GM12874 (cell line): Measurements from ENCODE around the gene FRMD4A.

Source experiments
- TF ChIP-seq, protein P1 (sequence below): IDR thresholded peaks from 2 replicates; pipeline ENCODE4 v1.5.1; 2011; ENCODE audit warnings: low read depth, mild to moderate bottlenecking, control low read depth, low read length, moderate library complexity; ENCODE audit not compliant: insufficient read depth

Gene FRMD4A

DNA sequence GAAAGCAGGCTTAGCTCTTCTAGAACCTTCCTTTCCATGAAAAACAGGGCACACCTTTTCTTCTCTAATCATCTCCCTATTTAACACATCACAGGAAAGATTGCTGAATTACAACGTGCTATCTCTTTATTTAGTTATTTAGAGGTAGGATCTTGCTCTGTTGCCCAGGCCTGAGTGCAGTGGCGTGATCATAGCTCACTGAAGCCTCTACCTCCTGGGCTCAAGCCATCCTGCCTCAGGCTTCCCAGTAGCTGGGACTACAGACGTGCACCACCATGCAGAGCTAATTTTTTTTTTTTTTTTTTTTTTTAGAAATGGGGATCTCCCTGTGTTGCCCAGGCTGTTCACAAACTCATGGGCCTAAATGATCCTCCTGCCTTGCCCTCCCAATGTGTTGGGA lies 492.8 kb downstream of the FRMD4A start:
- TF ChIP-seq, protein P1, sequence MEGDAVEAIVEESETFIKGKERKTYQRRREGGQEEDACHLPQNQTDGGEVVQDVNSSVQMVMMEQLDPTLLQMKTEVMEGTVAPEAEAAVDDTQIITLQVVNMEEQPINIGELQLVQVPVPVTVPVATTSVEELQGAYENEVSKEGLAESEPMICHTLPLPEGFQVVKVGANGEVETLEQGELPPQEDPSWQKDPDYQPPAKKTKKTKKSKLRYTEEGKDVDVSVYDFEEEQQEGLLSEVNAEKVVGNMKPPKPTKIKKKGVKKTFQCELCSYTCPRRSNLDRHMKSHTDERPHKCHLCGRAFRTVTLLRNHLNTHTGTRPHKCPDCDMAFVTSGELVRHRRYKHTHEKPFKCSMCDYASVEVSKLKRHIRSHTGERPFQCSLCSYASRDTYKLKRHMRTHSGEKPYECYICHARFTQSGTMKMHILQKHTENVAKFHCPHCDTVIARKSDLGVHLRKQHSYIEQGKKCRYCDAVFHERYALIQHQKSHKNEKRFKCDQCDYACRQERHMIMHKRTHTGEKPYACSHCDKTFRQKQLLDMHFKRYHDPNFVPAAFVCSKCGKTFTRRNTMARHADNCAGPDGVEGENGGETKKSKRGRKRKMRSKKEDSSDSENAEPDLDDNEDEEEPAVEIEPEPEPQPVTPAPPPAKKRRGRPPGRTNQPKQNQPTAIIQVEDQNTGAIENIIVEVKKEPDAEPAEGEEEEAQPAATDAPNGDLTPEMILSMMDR: no peak

DNA sequence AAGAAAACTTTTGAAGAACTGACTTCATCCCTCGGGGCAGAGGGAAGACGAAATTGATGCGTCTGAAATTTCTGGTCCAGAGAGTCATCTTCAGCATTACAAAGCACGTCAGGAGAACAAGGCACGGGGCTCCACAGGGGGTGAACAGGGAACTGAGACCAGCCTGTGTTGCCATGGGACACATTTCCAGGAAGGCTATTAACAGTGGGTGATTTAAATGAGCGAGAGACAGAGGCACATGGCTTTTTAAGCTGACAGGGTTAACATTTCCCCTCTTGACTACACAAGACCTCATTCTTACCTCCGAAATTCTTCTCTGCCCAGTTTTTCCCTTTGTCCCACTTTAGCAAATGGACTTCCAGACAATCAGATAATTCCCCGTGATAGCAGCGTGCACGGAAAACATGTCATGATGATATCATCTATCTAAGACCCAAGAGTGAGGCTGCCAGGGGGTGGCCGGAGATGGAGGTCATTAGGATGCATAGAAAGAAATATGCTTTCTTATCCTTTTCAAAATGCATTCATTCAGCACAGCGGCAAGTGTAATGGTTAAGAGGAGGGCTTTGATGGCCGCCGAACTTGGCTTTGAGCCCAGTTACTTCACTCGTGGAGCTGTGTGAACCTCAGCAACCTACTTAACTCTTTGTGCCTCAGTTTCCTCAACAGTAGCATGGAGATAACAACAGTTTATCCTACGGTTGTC lies 496.0 kb downstream of the FRMD4A start:
- TF ChIP-seq, protein P1: no peak

DNA sequence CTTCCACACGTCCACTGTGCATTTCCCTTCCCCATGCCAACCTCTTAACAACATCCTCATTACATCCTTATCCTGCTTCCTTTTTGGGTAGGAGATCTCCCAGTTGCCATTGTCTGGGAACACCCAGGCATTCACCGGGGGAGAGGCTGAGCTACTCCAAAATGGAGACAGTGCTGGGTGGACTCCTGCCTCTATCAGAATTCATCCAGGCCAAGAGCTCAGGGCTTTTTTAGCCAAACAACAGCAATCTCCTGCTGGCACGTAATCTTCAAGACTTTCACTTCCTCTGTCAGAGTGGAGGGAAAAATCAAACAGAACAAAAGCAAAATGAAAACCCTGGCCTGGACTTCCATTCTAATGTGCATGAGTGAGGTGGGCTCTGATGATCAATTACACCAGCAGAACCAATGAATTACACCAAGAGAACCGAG lies 499.0 kb downstream of the FRMD4A start:
- TF ChIP-seq, protein P1: no peak

DNA sequence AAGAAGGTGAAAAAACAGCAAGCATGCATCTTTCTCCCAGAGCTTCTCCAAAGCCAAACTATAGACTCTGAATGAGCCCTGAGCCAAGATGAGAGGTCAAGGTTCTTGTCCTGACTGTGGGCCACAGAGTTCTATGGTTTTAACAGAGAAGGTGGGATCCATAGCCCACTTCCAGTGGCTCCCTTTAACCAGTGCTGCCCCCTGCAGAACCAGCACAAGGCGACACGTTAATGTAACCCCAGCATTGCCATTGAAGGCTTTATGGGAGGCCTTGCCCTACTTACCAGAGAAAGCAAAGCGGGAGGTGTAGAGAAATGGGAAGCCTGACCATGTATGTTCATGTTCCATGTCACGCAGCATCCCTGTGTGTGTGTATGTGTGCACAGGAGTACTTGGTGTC lies 500.3 kb downstream of the FRMD4A start:
- TF ChIP-seq, protein P1: no peak

DNA sequence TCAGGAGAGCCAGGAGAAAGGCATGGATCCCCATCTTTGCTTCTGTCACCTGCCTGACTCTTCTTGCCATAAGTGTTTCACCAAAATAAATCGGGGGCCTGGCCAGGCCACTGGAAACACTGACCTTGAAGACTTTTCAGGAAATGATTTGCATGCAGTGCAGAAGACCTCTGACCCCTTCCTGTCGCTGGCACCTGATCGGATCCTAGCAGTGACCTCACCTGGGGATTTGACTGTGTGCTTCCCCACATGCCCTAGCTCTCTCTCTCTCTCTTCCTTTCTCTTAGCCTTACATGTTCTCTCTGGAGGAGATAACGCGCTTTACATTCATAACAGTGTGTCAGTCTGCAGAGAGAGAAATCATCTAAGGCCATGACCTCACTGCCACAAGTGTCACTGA lies 500.9 kb downstream of the FRMD4A start:
- TF ChIP-seq, protein P1: no peak

DNA sequence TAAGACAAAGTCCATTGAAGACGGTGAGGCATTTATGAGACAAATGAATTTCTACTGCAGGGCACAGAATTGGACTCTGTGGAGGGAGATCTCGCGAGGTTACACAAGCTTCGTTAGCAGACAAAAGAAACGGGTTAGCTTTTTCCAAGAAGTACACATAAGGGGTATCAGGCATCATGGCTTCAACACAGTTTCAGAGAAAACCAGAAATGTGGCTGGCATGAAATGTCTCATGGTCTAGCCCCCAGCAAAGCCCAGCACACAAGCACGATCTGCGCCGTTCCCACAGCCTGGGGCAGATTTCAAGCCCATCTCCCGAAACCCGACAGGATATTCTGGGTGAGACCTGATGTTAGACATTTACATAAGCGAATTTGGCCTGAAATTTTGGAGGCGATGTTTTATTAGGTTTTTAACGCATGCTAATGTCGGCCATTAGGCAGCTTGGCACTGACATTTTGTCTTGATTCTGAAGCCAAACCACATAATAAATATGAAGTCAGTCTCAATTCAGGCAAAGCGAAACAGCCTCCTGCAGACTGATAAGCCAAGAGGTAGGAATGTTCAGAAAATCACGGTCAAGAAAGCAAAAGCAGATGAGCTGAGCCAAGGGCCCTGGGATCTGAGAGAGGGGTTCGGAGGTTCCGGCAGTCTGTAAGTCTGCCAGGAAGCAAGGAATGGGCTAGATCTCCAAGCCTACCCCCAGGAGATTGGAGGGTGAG lies 503.5 kb downstream of the FRMD4A start:
- TF ChIP-seq, protein P1: no peak

DNA sequence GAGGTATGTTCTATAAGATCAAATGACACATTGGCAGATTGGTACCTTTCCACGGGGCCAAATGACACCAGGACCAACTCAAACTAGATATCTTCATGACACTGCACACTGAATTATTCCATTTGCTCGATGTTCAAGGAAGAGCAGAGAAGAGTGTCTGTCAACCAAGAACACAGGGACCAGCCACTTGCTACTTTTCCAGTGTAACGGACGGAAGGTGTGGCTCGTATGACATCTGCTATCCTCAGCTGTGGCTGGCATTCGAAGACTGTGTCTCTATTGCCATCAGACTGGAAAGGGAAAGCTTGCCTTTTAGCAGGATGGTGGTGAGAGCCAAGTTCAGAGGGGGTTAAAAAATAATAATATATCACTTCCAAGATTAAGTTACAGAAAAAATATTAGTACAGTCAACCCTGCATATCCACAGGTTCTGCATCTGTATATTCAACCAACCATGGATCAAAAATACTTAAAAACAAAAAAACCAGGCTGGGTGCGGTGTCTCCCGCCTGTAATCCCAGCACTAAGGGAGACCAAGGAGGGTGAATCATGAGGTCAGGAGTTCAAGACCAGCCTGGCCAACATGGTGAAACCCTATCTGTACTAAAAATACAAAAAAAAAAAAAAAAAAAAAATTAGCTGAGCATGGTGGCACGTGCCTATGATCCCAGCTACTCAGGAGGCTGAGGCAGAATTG lies 506.9 kb downstream of the FRMD4A start:
- TF ChIP-seq, protein P1: no peak
